Measurements from ENCODE around the gene CD300C.
"Not testable (repeated sequence)": the region's sequence is repeated elsewhere in the genome, so short reads cannot be mapped to it uniquely, and the experiment has no call there.

The CD300C gene

GRCh38 chr17:74561586-74561985 is 15.7 kb upstream of the CD300C start:
- DNase-seq (ENCODE audit: low spot score) = no peak

GRCh38 chr17:74558882-74559519 is 13.1 kb upstream of the CD300C start:
- no peak for DNase-seq (ENCODE audit: low spot score)

GRCh38 chr17:74558402-74558801 is 12.5 kb upstream of the CD300C start:
- DNase-seq (ENCODE audit: low spot score) = not testable (repeated sequence)

- no peak for DNase-seq (ENCODE audit: low spot score)
Observed at GRCh38 chr17:74555427-74555940, 9.6 kb upstream of the CD300C start.

GRCh38 chr17:74554909-74555308 is 9.0 kb upstream of the CD300C start:
- DNase-seq (ENCODE audit: low spot score) = peak; percentile 26

GRCh38 chr17:74552037-74552436 is 6.1 kb upstream of the CD300C start:
- no peak for DNase-seq (ENCODE audit: low spot score)

- DNase-seq (ENCODE audit: low spot score) = no peak
Observed at GRCh38 chr17:74550602-74551001, 4.7 kb upstream of the CD300C start.

- no peak for DNase-seq (ENCODE audit: low spot score)
Observed at GRCh38 chr17:74549343-74549742, 3.4 kb upstream of the CD300C start.

- DNase-seq (ENCODE audit: low spot score) = no peak
Observed at GRCh38 chr17:74547736-74548135, 1.8 kb upstream of the CD300C start.

GRCh38 chr17:74547264-74547663 is 1.3 kb upstream of the CD300C start:
- DNase-seq (ENCODE audit: low spot score) = no peak

GRCh38 chr17:74546586-74546985 is 671 bp upstream of the CD300C start:
- DNase-seq (ENCODE audit: low spot score) = no peak

- no peak for DNase-seq (ENCODE audit: low spot score)
Observed at GRCh38 chr17:74544991-74545842, 698 bp downstream of the CD300C start.

GRCh38 chr17:74543891-74544760 is 1.8 kb downstream of the CD300C start:
- no peak for DNase-seq (ENCODE audit: low spot score)

GRCh38 chr17:74543406-74543805 is 2.5 kb downstream of the CD300C start:
- no peak for DNase-seq (ENCODE audit: low spot score)

GRCh38 chr17:74542727-74543383 is 3.1 kb downstream of the CD300C start:
- no peak for DNase-seq (ENCODE audit: low spot score)

- DNase-seq (ENCODE audit: low spot score) = no peak
Observed at GRCh38 chr17:74542166-74542565, 3.7 kb downstream of the CD300C start.

- DNase-seq (ENCODE audit: low spot score) = no peak
Observed at GRCh38 chr17:74541176-74542111, 4.5 kb downstream of the CD300C start.

GRCh38 chr17:74539281-74539820 is 6.6 kb downstream of the CD300C start:
- no peak for DNase-seq (ENCODE audit: low spot score)

GRCh38 chr17:74536890-74537289 is 9.0 kb downstream of the CD300C start:
- DNase-seq (ENCODE audit: low spot score) = no peak

GRCh38 chr17:74532115-74532514 is 13.8 kb downstream of the CD300C start:
- DNase-seq (ENCODE audit: low spot score) = no peak
